OCI-LY7 (cell line): ENCODE data around the gene TMEM156. TPM values are rescaled to one million over a fixed set of nuclear protein-coding genes. Genes with fewer than 3 reads are reported as not detected.

Source experiments
- BruUV-seq: library from RNA; stranded (reverse); fragments of 400-500 nt; replicated peaks from 2 replicates; lab custom pipeline; 2021; lab: Mats Ljungman, UMichigan
- CTCF ChIA-PET: fragments of 300-600 bp; sonication (Branson Sonifier 250); formaldehyde crosslinking; loops from one replicate; lab custom pipeline; 2022; ENCODE audit warnings: antibody characterized with exemption; ENCODE audit not compliant: unreplicated experiment; lab: Charles Lee
- POLR2A ChIA-PET: fragments of 300-600 bp; sonication (Branson Sonifier 250); formaldehyde crosslinking; loops from one replicate; lab custom pipeline; 2022; ENCODE audit warnings: antibody characterized with exemption; lab: Charles Lee
- DNase-seq: peaks from one replicate; pipeline ENCODE4 v3.0.0-alpha.2; 2015; ENCODE audit warnings: low spot score
- H2AFZ ChIP-seq: fragments of 200-600 bp; sonication (generic), shearing (Covaris generic); 2 replicates; pipeline ENCODE4 v1.6.1; 2014; ENCODE audit warnings: mild to moderate bottlenecking, antibody characterized with exemption, low read length, moderate library complexity
- H3K27ac ChIP-seq: fragments of 200-600 bp; sonication (generic); 2 replicates; pipeline ENCODE4 v1.5.1; 2014; ENCODE audit warnings: mixed run types, low read depth, mild to moderate bottlenecking, moderate library complexity, low read length, inconsistent platforms; ENCODE audit not compliant: poor library complexity, severe bottlenecking
- H3K36me3 ChIP-seq: fragments of 200-600 bp; sonication (generic); 2 replicates; pipeline ENCODE4 v1.6.1; 2014; ENCODE audit warnings: mild to moderate bottlenecking, antibody characterized with exemption, low read length, moderate library complexity, mixed read lengths; ENCODE audit not compliant: insufficient read depth
- H3K4me1 ChIP-seq: fragments of 200-600 bp; sonication (generic); 2 replicates; pipeline ENCODE4 v1.5.1; 2014; ENCODE audit warnings: mild to moderate bottlenecking, low read length; ENCODE audit not compliant: insufficient read depth, poor library complexity, severe bottlenecking
- H3K4me2 ChIP-seq: fragments of 200-600 bp; sonication (generic); 2 replicates; pipeline ENCODE4 v1.6.1; 2014; ENCODE audit warnings: mild to moderate bottlenecking, low read length
- H3K4me3 ChIP-seq: fragments of 200-600 bp; sonication (generic); 2 replicates; pipeline ENCODE4 v1.5.1; 2014; ENCODE audit warnings: mild to moderate bottlenecking, low read depth, low read length; ENCODE audit not compliant: poor library complexity, severe bottlenecking
- H3K79me2 ChIP-seq: fragments of 200-600 bp; sonication (generic); 2 replicates; pipeline ENCODE4 v1.6.1; 2016; ENCODE audit warnings: low read depth, mild to moderate bottlenecking, low read length, moderate library complexity, mixed read lengths; ENCODE audit not compliant: insufficient read depth
- H3K9me2 ChIP-seq: fragments of 200-600 bp; sonication (generic); 2 replicates; pipeline ENCODE4 v1.6.1; 2016; ENCODE audit warnings: mild to moderate bottlenecking, low read length, mixed read lengths; ENCODE audit not compliant: insufficient read depth
- H3K9me3 ChIP-seq: fragments of 200-600 bp; sonication (generic); 2 replicates; pipeline ENCODE4 v1.6.1; 2014; ENCODE audit warnings: mild to moderate bottlenecking, mixed run types, low read length, mixed read lengths
- H4K20me1 ChIP-seq: fragments of 200-600 bp; sonication (generic); 2 replicates; pipeline ENCODE4 v1.6.1; 2014; ENCODE audit warnings: mild to moderate bottlenecking, antibody characterized with exemption, low read length, moderate library complexity, mixed read lengths; ENCODE audit not compliant: insufficient read depth
- EZH2phosphoT487 ChIP-seq: fragments of 200-600 bp; sonication (generic); IDR thresholded peaks from 2 replicates; pipeline ENCODE4 v1.6.1; 2018; ENCODE audit warnings: low read depth, borderline replicate concordance, mild to moderate bottlenecking, mixed run types, antibody characterized with exemption, low read length, moderate library complexity, mixed read lengths
- intact Hi-C: fragments of 100-400 bp; cut with micrococcal nuclease; formaldehyde crosslinking; loops from one replicate; pipeline ENCODE4 v1.10.0; 2022; ENCODE audit not compliant: unreplicated experiment
- total RNA-seq, 2 experiments: library from RNA; depleted of rRNA in 1 of 2; stranded (reverse); fragments of >200 nt in 1 of 2; shearing (Covaris generic) in 1 of 2; gene quantifications; 2 replicates each; pipeline ENCODE4 v1.2.3, GENCODE V29; 2014 to 2022
- TF ChIP-seq, protein P1 (sequence below): fragments of 200-600 bp; sonication (generic); conservative IDR thresholded peaks from 2 replicates; pipeline ENCODE4 v1.5.1; 2014; ENCODE audit warnings: mild to moderate bottlenecking, antibody characterized with exemption, low read length, moderate library complexity, mixed read lengths

Gene TMEM156
- total RNA-seq, 2 experiments from 2014 or later, result 29.0 to 29.4 TPM

DNA sequence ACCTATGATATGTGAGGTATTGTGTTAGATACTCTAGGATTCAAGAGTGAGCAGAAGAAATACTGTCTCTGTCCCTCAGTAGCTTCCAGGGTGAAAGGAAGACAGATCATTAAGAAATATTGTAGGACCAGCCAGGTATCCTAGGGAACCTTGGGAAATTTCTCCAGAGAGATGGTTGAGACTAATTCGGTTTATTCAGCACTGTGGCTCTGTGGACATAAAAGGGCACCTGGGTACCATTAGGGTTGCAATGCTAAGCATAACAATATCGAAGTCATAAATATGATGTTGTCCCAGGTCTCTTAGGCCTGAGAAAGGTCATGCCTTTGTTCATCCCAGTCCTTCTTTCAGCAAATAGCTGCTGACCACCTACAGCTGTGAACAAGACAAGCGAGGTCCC, 103.6 kb downstream of the TMEM156 start:
- Histone ChIP-seq H4K20me1 (no peaks in the 10 kb centered on the region), H2AFZ (no peak overlapping the region), H3K27ac (no peak overlapping the region), H3K4me1 (no peaks in the 10 kb centered on the region), H3K36me3 (no peaks in the 10 kb centered on the region), H3K9me2 (no peaks in the 10 kb centered on the region), H3K9me3 (no peaks in the 10 kb centered on the region), H3K4me2 (no peak overlapping the region), H3K79me2 (no peaks in the 10 kb centered on the region), H3K4me3 (no peak overlapping the region)
- no TSS peak for BruUV-seq
- ChIA-PET CTCF (no interaction called here), POLR2A (no interaction called here)
- intact Hi-C loops, result no loop called here
- no peak for DNase-seq
- TF ChIP-seq EZH2phosphoT487, result no peak
- TF ChIP-seq, protein P1, sequence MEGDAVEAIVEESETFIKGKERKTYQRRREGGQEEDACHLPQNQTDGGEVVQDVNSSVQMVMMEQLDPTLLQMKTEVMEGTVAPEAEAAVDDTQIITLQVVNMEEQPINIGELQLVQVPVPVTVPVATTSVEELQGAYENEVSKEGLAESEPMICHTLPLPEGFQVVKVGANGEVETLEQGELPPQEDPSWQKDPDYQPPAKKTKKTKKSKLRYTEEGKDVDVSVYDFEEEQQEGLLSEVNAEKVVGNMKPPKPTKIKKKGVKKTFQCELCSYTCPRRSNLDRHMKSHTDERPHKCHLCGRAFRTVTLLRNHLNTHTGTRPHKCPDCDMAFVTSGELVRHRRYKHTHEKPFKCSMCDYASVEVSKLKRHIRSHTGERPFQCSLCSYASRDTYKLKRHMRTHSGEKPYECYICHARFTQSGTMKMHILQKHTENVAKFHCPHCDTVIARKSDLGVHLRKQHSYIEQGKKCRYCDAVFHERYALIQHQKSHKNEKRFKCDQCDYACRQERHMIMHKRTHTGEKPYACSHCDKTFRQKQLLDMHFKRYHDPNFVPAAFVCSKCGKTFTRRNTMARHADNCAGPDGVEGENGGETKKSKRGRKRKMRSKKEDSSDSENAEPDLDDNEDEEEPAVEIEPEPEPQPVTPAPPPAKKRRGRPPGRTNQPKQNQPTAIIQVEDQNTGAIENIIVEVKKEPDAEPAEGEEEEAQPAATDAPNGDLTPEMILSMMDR, result no peak

DNA sequence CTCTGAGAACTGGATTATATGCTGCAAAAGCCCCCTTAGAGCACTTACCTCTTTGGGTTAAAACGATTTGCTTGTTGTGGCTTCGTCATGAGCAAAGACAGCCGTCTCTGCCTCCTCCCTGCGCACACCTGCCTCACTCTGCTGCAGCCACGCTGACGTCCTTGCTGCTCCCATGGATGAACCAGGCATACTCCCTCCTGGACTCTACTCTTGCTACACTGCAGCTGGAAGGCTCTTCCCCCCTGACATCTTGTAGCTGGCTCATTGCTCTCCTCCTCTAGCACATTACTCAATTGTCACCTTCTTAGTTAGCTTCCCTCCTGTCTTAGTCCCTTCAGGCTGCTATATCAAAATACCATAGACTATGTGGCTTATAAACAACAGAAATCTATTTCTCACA, 105.3 kb downstream of the TMEM156 start:
- Histone ChIP-seq H4K20me1 (no peaks in the 10 kb centered on the region), H3K9me3 (no peaks in the 10 kb centered on the region), H3K4me1 (no peaks in the 10 kb centered on the region), H3K4me3 (no peak overlapping the region), H2AFZ (no peak overlapping the region), H3K9me2 (no peaks in the 10 kb centered on the region), H3K79me2 (no peaks in the 10 kb centered on the region), H3K4me2 (no peak overlapping the region), H3K27ac (no peak overlapping the region), H3K36me3 (no peaks in the 10 kb centered on the region)
- intact Hi-C loops, result no loop called here
- POLR2A ChIA-PET, result interaction anchor here (1.0 to 1.2 kb wide), 3 partner anchors 13 to 181 kb away, joined by 3 to 4 read pairs (median 3); no protein-coding TSS in a partner anchor
- no TSS peak for BruUV-seq
- CTCF ChIA-PET, result no interaction called here
- TF ChIP-seq EZH2phosphoT487, result no peak
- TF ChIP-seq, protein P1, result no peak
- no peak for DNase-seq

DNA sequence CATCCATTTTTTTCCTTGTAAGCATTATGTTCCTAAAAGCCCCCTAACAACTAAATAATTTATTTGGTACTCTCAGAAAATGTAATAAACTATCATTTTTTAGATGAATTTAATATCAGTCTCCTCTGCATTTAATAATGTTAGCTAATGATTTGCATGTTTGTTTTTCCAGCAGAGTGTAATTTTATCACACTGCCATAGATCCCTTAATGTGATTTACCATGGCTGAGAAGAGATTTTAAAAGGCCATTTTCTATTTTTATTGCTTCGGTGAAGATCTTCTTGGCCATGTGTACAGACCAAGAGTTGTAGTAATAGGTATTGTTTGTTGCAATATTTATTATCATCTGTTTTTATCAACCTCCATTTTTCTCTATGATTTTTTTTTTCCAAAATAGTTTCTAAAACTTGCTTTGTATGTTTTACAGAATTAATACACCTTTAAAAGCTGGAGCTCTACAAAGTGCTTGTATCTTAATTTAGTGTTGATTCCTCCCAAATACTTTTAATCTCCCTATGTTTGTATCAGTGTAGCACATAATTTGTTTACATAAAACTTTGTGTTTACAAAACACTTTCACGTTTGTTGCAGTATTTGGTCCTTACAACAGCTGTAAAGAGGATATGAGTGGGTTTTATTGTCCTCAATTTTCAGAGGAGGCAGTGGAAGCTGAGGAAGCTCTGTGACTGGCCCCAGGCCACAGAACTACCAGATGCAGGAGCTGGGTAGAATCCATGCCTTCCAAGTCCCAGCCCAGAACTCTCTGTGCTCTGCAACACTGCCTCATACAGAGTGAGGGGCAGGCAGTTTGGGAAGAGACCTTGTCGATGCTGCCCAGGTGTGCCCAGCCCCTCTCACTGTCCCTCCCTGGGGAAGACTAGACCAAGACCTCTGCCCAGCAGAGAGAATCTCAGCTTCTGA, 106.5 kb downstream of the TMEM156 start:
- Histone ChIP-seq H3K9me3 (no peaks in the 10 kb centered on the region), H3K36me3 (no peaks in the 10 kb centered on the region), H3K79me2 (no peaks in the 10 kb centered on the region), H3K9me2 (no peaks in the 10 kb centered on the region), H4K20me1 (no peaks in the 10 kb centered on the region), H3K4me2 (no peak overlapping the region), H2AFZ (no peak overlapping the region), H3K4me1 (no peaks in the 10 kb centered on the region), H3K4me3 (no peak overlapping the region), H3K27ac (no peak overlapping the region)
- BruUV-seq, result no TSS peak
- no peak for DNase-seq
- intact Hi-C loops, result no loop called here
- TF ChIP-seq, protein P1, result no peak
- TF ChIP-seq EZH2phosphoT487, result no peak
- CTCF ChIA-PET, result no interaction called here
- POLR2A ChIA-PET, result interaction anchor here (0.6 to 1.3 kb wide), 7 partner anchors 10 to 740 kb away, joined by 3 to 4 read pairs (median 3); no protein-coding TSS in a partner anchor
